GM18505 (cell line): Measurements from ENCODE around the gene EPHA3.

Source experiments
- ATAC-seq: cut with Tn5 transposase; IDR thresholded peaks from one replicate; pipeline ENCODE4 v1.9.1; 2021; ENCODE audit not compliant: unreplicated experiment
- POLR2A ChIP-seq: IDR thresholded peaks from 4 replicates; pipeline ENCODE4 v1.6.1; 2011; ENCODE audit warnings: borderline replicate concordance; ENCODE audit not compliant: insufficient read depth, insufficient read length; ENCODE audit errors: extremely low read depth

Gene EPHA3

GRCh38 chr3:89261673-89262072 is 154.3 kb downstream of the EPHA3 start:
- no peak for ATAC-seq
- TF ChIP-seq POLR2A = no peak

DNA sequence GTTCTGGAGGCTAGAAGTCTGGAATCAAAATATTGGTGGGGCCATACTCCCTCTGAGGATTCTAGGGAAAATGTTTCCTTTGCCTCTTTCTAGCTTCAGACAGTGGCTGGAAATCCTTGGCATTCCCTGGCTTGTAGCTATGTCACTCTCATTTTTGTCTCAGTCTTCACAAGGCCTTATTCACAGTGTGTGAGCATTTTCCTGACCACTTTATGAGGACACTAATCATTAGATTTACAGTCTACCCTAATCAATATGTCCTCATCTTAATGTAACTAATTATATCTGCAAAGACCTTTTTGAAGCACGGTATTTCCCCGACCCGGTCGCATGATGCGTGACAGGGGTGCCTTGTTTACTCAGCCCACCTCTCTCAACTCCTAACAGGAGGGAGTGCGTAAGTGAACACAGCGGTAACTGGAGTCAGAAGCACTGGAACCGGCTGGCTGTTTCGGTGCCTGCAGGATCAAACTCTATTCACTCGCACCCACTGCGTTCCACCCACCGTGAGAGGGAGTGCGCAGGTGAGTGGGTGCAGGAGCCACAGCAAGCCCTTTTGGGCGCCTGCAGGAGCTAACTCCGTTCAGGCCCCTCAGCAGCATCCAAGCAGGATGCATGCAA is 155.0 kb downstream of the EPHA3 start:
- TF ChIP-seq POLR2A = no peak
- ATAC-seq = no peak

- TF ChIP-seq POLR2A = no peak
- no peak for ATAC-seq
These were observed 156.7 kb downstream of the EPHA3 start for GRCh38 chr3:89264037-89264560.

- TF ChIP-seq POLR2A = no peak
These were observed 158.7 kb downstream of the EPHA3 start for GRCh38 chr3:89266074-89266473.

GRCh38 chr3:89268059-89268458 is 160.6 kb downstream of the EPHA3 start:
- no peak for ATAC-seq
- no peak for TF ChIP-seq POLR2A

More at GRCh38 chr3:89266074-89266473, 158.7 kb downstream of the EPHA3 start:
- ATAC-seq = no peak

DNA sequence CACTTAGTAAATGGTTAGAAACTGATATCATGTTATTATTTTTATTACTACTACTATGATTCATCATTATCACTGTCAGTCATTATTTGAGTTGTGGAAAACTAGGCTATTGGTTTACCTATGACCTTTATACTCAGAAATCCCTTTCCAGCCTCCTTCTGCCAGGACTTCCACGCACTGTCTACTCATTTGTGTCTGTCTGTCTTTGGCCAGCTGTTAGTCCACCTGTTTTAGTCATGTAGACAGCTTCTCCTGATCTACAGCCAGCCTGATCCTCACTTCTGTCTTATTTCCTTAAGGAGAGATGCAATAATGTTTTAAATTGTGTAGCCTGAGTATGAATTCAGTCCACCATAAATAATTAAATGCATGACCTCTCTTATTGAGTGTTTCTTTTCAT is 162.8 kb downstream of the EPHA3 start:
- no peak for TF ChIP-seq POLR2A

GRCh38 chr3:89275001-89275400 is 167.6 kb downstream of the EPHA3 start:
- ATAC-seq = no peak
- no peak for TF ChIP-seq POLR2A

More for the DNA sequence above, 162.8 kb downstream of the EPHA3 start:
- ATAC-seq = no peak

GRCh38 chr3:89276116-89276515 is 168.7 kb downstream of the EPHA3 start:
- no peak for ATAC-seq
- no peak for TF ChIP-seq POLR2A

GRCh38 chr3:89278302-89279025 is 171.0 kb downstream of the EPHA3 start:
- no peak for TF ChIP-seq POLR2A
- ATAC-seq = no peak

DNA sequence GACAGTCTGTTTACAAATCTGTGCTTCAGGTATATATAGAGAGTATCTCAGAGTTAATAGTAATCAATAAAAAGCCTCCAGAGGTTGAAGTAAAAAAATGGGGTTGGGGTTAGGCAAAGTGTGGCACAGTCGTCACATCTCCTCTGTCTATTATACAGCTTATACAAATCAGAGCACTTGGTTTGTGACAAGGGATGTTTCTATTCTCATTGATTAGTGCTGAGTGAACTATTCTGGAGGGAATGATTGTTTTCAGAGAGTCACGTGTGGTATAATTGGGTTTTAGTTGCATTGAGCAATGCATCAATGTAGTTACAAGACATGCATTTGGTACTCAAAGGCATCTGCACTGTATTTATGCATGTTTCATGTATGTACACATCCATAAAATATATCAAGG is 172.9 kb downstream of the EPHA3 start:
- TF ChIP-seq POLR2A = no peak
- no peak for ATAC-seq

DNA sequence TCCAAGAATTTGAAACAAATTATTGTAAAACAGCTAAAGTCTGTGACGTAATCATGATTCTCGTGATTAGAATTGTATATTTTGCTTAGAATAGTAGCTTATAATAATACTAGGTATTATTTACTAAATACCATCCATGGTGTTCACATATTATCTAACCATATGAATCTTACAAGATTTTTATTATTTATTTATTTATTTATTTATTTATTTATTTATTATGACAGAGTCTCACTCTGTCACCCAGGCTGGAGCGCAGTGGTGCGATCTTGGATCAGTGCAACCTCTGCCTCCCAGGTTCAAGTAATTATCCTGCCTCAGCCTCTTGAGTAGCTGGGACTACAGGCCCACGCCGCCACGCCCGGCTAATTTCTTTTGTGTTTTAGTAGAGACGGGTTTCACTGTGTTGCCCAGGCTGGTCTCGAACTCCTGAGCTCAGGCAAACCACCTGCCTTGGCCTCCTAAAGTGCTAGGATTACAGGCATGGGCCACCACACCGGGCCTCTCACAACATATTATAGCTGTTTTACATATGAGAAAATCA is 173.5 kb downstream of the EPHA3 start:
- no peak for TF ChIP-seq POLR2A
- ATAC-seq = no peak

GRCh38 chr3:89287902-89288508 is 180.6 kb downstream of the EPHA3 start:
- TF ChIP-seq POLR2A = no peak
- ATAC-seq = no peak

- no peak for TF ChIP-seq POLR2A
- ATAC-seq = no peak
These were observed 182.3 kb downstream of the EPHA3 start for GRCh38 chr3:89289574-89290190.
